MM.1S (cell line): ENCODE results near the gene RNF222.

ENCODE experiments used
- CTCF ChIP-seq: fragments of 300-600 bp; sonication (generic); IDR thresholded peaks from 2 replicates; pipeline ENCODE4 v1.5.1; 2016; ENCODE audit warnings: antibody characterized with exemption, low read length, mixed read lengths
- EZH2 ChIP-seq: fragments of 300-600 bp; sonication (generic); optimal IDR thresholded peaks from 2 replicates; pipeline ENCODE3; 2017; ENCODE audit warnings: low read depth, mild to moderate bottlenecking, antibody characterized with exemption, low read length, mixed read lengths
- EZH2phosphoT487 ChIP-seq: fragments of 300-600 bp; sonication (generic); IDR thresholded peaks from 2 replicates; pipeline ENCODE4 v1.6.1; 2018; ENCODE audit warnings: antibody characterized with exemption, low read length

GRCh38 chr17:8426094-8426720 is 28.6 kb upstream of the RNF222 start:
- TF ChIP-seq CTCF (no peak), EZH2phosphoT487 (no peak), EZH2 (no peak)
